ENCODE results near the gene POLG2.
A peak's percentile ranks its signal among the peaks of the same experiment; 100 is the strongest.

The POLG2 gene

DNA sequence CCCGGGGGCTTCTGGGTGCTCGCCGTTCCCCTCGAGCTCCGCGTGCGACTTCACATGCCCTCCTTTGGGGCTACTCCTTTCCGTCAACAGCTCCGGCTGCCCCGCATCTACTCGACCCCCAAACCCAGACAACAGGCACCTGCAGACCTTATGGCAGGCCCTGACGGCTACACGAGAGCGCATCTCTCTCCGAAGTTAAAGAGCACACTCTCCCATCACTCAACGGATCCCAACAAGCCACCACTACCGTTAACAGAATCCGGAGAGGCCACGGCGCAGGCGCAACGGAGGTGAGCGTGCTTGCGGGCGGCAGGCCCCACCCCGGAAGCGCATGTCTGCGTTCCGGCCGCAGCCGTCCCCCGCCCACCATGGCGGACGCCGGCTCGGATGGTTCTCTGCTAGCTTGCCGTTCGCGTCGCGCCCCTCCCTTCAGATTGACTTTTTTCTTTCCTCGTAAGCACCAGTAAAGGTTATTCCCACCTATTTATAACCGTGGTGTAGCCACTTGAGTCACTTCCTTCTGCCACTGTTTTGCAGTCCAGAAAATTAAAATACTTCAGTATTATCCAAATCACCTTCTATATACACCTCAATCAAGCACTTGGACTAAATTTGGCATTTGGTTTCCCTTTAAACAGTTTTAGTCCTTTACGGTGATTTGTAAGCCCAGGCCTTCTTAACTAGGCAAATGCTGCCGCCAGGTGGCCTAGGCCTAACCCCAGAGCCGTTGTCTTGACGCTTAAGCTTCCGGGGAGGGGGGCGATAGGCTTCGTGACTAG is at the start of gene POLG2:
POLG2 (minus strand) TSS at position 269 of the 779 bp plus-strand sequence; CDS start at position 183, 86 bp downstream.
- peak; percentile 96 for DNase-seq

DNA sequence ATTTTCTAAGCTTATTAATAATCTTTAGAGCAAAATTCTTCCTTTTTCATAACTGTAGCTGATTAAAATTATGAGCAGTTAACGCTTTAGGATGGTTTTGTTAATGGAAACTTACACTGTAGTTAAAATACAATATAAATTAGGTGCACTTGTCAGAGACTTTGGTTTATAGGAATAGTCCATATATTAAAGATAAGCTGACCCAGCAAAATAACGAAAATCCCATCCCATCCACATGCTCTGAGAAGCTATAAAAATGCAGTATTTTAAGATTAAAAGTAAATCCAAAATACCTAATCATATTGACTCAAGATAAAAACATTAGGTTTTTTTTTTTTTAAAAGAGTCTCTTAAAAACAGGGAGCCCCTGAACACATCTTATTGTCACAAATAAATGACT is 47.9 kb upstream of the POLG2 start:
- DNase-seq = no peak

DNA sequence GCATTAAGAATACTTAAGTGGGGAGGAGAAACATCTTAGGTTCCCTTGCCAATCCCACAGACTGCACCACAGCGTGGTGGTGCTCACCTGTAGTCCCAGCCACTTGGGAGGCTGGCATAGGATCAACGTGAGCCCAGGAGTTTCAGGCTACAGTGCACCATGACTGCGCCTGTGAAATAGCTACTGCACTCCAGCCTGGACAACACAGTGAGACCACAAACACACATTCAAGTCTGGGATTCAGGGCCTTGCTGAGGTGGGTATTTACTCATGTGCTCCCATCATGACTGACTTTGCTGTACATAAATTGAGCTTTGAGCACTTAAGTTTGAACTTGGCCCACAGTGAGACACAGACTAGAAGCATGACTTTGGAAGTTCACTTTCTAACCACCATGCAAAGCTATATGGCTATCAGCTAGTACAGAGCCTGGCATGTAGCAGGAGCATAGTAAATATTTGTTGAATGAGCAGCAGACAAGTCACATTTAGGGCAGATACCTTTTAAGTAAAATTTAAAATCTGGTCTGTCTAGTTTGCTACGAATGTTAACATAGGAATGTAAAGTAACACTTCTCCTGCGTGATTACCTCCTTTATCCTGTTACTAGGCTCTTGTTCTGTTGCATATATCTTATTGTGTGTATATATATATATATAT is 43.4 kb upstream of the POLG2 start:
- DNase-seq = no peak

DNA sequence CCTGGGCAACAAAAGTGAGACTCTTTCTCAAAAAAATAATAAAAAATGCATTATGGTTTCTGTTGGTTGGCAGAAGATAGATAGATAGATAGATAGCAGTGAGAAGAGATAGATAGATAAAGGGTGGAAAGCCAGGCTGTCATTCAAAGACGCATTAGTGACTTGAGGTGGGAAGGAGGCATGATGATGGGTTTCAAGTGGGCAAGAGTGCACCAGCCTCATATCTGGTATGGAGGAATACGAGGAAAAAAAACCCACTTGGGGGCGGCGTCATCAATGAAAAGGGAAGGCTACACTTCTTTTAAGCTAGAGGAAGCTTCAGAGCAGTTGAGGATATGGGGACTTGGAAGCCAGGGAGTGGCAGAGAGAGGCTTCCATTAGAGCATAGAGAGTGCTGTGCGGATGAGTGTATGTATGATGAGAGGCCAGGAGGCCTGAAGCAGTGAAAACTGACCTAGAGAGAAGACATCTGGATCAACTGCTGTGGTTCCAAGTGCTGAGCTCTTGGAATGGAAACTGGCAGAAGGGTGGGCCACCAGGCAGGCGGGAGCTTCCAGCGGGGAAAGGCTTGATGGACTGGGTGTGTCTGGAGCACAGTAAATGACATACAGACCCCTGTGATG is 41.8 kb upstream of the POLG2 start:
- DNase-seq = no peak

DNA sequence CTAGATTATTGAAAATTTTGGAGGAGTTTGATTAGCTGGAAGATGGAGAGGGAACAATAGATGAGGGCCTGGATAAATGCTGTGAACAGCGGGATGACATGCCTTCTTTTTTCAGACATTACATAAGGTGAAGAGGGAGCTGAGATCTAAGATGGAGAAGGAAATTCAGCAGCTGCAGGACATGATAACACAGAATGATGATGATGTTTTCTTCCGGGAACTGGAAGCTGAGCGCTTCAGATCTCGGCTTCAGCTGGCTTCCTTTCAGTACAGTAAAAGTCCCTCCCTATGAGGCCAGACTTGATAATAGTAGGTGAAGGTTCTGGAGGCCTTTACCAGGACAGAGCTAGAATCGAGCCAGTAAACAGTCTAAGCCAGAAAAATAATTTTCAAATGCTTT is 40.6 kb upstream of the POLG2 start:
- no peak for DNase-seq

DNA sequence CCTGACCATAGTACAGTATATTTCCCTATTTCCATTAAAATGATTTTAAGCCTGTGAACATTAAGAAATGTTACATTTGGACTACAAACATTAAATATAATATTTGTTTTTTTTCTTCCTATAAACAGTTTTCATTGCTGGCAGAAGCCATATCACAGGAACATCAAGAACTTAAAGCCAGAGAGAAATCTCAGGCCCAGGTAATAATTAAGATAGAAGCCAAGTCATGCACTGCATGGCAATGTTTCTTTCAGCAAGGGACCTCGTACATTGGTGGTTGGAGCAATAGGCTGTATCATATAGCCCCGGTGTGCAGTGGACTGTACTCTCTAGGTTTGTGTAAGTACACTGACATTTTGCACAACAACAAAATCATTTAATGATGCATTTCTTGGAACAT is 40.1 kb upstream of the POLG2 start:
- DNase-seq = no peak

DNA sequence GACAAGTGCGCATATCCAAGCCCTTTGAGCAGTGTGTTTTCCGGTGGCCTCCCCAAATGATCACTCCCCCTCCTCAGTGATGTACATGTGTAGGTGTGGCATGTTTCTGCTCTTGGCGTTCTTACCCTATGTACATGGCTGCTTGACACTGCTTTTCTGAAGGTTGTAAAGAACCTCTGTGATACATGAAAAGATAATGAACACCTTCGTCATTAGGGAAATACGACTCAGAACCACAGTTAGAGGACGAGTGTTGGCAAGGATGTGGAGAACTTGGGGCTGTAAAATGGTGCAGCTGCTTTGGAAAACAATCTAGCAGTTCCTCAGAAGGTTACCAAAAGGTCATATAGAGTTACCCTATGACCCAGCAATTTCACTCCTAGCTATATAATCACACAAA is 38.5 kb upstream of the POLG2 start:
- DNase-seq = no peak

DNA sequence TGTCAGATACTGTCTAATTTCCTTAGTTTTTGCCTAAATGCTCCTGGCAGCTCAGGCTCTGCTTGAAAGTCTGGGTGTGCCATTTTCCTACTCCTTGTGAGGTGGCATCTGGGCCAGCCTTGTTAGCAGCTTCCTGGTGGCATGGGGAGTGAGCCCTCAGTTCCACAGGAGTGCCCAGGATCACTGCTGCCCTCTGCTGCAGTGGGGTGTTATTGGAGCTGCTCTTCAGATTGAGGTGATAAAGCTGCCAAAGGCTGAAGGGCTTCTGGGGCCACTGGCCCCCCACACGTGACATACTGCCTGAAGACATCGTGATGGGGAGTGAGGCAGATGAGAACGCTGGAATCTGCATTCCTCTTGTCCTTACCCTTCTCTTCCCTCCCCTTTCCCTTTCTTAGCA is 37.3 kb upstream of the POLG2 start:
- peak in 1 of 2 donors; percentile 9 for DNase-seq

DNA sequence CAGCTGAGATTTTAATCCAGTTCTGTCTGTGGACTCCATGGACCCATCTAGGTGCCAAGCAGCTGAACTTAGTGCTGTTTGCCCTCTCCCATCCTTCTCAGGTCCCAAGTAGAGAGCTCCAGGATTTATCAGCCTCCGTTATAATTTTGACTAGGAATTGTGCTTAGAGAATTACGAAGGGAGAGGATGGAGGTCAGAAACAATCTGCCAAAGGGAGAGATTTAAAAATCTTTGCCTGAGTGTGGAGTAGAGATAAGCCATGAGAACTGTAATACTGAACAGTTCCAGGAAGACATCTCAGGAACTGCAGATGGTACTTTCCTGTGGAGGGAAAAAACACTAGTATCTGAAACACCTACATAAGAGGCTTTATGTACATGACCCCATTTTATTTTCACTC is 36.9 kb upstream of the POLG2 start:
- DNase-seq = no peak

DNA sequence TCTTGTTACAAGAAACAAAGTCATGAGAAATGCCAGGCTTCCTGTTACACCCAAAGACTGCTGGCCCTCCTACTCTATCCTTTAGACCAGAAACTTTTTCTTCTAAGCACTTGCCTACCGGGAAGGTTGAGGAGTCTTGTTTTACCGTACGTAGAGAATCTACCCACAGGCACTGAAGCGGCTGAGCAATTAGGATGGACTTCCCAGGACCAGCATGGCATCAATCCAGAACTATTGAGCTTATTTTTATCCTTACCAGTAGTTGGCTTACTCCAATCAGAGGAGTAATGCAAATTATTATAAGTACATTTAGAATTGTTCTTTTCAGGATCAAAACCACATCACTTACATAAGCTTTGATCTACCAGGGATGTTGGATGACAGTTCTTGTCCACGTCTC is 35.6 kb upstream of the POLG2 start:
- DNase-seq = no peak

DNA sequence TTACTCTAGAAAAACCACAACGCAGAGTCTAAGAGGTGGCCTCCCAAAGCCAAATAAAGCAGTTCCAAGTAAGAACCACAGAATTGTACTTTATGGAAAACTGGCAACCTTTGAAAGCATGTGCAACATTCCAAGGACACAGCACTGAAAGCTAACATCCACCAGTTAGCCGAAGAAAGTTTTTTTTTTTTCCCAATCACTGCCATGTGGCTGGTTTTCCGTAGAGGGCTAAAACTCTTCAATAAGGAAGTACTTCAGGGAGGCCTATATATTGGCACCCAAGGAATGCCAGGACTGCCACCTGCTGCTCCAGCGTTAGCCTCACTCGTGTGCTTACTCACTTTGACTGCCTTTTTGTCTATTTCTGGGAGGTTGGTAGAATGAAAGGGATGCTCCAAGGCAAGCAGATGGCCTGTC is 35.1 kb upstream of the POLG2 start:
- DNase-seq = no peak

DNA sequence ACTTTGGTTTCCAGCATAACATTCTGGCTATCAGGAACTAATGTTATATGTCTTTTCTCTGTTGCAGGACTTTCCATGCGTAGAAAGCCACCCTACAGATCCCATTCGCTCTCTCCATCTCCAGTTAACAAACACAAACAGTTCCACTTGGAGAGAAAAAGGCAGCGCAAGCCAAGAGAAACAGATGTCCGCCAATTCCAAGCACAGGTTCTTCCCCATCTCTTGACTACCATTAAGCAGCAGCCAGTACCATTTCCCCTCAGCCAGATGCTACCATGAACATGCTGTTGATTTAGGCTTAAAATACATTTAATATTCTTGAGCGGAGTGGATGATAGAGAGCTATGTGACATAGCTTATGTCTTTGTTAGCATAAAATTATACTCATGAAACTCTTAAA is 32.4 kb upstream of the POLG2 start:
- DNase-seq = no peak

DNA sequence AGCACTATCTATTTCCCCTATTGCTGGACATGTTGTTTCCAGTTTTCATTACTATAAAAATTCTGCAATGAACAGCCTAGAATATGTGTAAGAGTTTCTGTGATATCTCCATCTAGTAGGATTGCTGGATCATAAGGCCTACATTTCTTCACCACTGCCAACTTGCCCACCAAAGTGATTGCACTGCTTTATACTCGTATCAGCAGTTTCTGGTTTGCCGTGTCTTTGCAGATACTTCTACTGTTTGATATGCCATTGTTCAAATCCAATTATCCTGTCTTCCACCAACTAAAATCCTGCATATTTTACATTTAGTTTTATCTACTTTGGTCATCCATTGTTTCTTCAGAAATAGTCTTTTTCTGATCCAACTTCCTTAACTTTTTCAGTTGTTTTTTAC is 31.1 kb upstream of the POLG2 start:
- DNase-seq = no peak

DNA sequence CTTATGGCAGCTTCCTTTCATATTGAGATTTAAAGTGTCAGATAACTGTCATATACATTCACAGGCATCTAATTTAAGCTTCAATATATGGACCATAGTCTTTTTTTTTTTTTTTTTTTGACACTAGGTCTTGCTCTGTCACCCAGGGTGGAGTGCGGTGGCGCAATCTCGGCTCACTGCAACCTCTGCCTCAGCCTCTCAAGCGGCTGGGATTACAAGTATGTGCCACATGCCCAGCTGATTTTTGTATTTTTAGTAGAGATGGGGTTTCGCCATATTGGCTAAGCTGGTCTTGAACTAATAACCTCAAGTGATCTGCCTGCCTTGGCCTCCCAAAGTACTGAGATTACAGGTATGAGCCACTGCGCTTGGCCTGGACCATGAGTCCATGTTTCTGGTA is 23.5 kb upstream of the POLG2 start:
- DNase-seq = no peak

DNA sequence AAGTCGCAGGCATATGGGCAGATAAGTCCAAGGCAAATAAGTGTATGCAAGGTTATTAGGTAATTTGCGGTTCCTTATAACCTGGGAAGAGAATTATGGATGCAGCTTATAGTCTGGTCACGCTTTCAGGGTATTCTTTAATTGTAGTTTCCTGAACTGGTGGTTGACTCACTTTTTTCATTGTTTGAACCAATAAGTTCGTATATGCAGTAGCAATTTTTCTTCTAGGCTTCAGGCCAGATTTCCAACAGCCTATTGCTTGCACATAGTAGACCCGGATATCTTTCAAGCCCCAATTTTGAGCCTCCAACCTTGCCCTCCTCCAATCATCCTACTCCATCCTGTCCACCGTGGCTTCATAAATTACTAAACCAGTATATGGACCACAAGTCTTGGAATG is 22.7 kb upstream of the POLG2 start:
- no peak for DNase-seq

DNA sequence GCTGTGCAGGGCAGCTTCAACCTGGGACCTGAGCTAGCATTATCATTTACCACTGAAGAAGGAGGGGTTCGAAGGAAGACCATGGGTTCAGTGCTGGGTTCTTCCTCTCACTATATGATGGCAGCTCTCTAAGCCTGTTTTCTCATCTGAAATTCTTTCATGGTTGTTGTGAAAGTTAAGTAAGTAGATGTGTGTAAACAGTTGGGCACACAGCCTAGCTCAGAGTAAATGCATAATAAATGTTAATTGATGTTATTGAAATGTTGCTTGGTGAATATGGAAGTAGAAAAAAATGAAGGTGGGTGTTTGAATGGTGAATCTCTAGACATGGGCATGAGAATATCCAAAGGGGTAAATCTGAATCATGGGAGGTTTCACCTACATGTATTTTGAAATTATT is 19.0 kb upstream of the POLG2 start:
- no peak for DNase-seq

DNA sequence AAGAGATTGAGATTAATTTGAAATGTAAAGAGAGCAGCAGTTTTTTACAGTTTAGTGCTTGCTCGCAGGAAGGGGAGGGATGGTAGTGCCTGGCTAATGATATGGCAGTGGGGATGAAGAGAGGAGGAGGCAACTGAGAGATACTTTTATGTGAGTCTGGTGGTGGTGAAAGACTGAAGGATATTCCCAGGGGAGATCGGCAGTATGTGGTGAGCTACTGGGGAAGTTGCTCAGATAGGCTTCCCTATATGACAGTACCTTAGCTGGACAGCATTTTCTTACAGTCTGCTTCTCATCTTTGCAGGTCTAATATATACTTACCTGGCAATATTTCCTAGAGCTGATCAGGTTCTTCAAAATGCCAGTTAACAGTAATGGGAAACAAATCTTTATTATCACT is 18.6 kb upstream of the POLG2 start:
- DNase-seq = no peak

DNA sequence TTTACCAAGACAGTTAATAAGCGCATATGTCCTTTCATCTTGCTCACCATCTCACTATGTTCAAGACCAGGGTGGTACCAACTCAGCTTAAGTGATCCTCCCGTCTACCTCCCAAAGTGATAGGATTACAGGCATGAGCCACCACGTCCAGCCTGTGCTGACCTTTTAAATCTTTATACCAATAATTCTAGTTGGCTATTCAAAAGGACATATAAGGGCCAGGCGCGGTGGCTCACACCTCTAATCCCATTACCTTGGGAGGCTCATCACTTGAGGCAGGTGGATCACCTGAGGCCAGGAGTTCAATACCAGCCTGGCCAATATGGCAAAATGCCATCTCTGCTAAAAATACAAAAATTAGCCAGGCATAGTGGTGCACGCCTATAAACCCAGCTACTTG is 12.3 kb upstream of the POLG2 start:
- no peak for DNase-seq

DNA sequence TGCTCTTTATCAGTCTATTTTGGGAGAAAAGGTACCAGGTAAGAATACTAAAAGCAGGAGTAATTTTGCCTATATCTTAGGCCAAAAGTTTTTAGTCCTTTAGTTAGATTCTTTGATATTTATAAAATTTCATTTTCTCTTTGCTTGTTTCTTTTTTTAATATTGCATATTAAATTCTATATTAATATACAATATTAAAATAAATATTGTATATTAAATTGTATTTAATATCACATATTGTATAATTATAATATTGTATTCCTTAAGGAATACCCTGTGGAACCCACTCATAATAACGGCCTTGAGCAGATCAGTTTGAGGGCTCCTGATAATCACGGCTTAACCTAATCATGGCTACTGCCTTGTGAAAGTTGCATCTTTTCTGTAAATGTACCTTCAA is 11.8 kb upstream of the POLG2 start:
- no peak for DNase-seq

DNA sequence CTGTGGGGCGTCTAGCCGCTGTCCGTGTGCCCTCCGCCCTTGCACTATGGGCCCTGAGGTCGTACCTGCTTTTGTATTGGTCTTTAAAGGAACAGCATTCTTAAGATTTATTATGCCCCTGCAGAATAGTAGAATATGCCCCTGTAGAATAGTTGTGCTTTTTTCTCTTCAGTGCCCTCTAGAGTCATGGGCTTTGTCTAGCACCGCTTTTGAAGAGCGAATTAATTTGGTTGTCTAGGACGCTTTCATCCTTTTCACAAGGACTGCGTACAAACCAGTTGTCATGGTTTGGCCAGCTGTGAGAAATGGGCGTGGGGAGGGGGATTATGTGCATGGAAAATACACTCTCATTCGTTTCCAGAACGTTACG is 10.5 kb upstream of the POLG2 start:
- DNase-seq = peak; percentile 40 to 76

DNA sequence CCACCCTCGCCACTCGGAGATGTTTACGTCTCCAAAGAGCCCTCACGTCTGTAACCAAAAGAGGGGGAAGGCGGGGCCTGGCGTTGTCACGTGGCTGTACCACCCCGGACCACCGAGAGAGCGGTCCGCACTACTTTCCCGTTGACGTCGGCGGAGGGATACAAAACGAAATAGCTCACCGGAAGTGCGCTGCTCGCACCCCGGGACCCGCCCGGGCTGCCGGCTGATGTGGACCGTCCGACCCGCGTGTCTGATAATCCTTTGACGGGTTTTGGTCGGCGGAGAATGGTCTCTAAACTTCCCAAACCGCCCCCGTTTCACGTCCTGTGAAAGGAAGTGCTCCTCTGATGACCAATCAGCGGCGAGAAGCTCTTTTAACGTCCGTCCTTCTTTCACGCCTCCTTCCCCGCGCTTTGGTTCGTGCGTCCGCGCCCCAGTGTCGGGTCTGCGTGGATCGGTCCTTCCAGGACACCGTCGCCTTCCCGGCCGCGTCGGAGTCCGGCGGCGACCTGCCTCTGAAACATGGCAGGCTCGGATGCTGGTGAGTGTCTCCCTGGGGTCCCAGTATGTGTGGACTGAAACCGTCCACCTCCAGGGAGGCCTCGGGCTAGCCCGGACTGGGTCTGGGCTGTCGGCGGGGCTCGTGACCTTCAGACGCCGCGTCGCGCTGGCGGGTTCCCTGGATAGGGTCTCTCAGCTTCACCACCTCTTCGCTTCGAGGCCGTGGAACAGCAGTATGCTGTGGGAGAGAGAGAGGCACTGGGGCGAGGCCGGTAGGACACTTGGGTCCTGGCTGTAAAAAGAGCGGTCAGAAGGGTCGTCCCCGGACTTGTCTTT is 9.9 kb upstream of the POLG2 start, which contains the start of gene CEP95:
CEP95 (plus strand) TSS at position 402 of the 837 bp plus-strand sequence; CDS start at position 523, 121 bp downstream.
- DNase-seq = peak; percentile 97

DNA sequence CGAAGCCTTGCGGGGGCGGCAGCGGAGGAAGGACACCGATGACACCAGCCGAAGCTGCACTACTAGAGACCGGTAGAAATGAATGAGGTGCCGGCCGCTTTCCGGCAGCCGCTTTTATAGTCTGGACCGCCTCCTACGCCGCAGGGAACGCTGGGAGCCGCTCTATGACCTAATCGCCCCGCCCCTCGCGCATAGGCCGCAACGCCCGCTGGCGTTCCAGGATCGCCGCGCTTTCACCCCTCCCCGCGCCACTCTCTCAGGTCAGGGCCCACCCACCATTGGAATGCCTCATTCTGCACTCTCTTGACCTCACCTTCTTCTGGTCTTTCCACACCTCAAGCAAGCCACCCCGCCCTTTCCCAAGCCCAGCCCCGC is 9.3 kb upstream of the POLG2 start, which contains the start of gene DDX5:
DDX5 (minus strand) TSS at position 89 of the 375 bp plus-strand sequence. CDS start 170 bp downstream, outside the sequence.
- DNase-seq = peak; percentile 97
